ENCODE results near the gene NKX2-2. TPM values are rescaled to one million over a fixed set of nuclear protein-coding genes. Genes with fewer than 3 reads are reported as not detected.

The NKX2-2 gene
- total RNA-seq, 1 donor from 2014 or later: not detected

DNA sequence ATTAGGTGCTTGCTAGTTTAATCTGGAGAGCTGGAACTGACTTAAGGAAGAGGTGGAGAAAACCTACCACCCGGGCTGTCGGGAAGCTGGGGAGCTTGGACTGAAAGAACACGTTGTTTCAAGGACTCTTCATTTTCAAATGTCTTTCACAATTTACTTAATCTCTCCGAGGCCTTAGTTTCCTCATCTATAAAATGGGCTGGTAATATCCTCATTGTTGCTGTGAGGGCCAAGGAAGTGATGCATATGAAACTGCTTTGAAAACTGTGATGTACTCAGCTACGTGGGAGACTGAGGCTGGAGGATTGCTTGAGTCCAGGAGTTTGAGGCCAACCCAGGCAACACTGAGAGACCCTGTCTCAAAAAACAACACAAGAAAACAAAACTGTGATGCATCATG, 36.7 kb upstream of the NKX2-2 start:
- Histone ChIP-seq H2AFZ (ENCODE audit: low read depth, low read length) (no peak overlapping the region), H3K27me3 (ENCODE audit: insufficient read depth, low read length) (no peaks in the 10 kb centered on the region), H3K9ac (ENCODE audit: low read length) (no peak overlapping the region), H4K20me1 (ENCODE audit: insufficient read depth, low read length) (no peaks in the 10 kb centered on the region), H3K27ac (ENCODE audit: low read depth, low read length) (no peak overlapping the region), H3K4me2 (ENCODE audit: low read length) (no peak overlapping the region), H3K4me1 (ENCODE audit: insufficient read depth, low read length) (no peaks in the 10 kb centered on the region), H3K79me2 (ENCODE audit: insufficient read depth, low read length) (no peaks in the 10 kb centered on the region), H3K4me3 (ENCODE audit: insufficient read depth, low read depth, low read length) (no peak overlapping the region), H3K36me3 (ENCODE audit: insufficient read depth, low read length) (no peaks in the 10 kb centered on the region), H3K9me3 (ENCODE audit: insufficient read depth, low read depth, low read length) (no peaks in the 10 kb centered on the region)
- H3K36me3 Mint-ChIP-seq (ENCODE audit: low read depth, unreplicated experiment): no peaks in the 10 kb centered on the region
- no peaks in the 10 kb centered on the region for H3K4me1 Mint-ChIP-seq (ENCODE audit: low read depth, unreplicated experiment)
- H3K27me3 Mint-ChIP-seq (ENCODE audit: low read depth, unreplicated experiment): peaks cover 10% of the 10 kb centered on the region
- no peak overlapping the region for H3K4me3 Mint-ChIP-seq (ENCODE audit: unreplicated experiment)
- peaks cover 2% of the 10 kb centered on the region for H3K9me3 Mint-ChIP-seq (ENCODE audit: unreplicated experiment)
- no peak overlapping the region for H3K27ac Mint-ChIP-seq (ENCODE audit: unreplicated experiment)
- FAIRE-seq: no peak
- no peak for TF ChIP-seq EZH2 (IDR thresholded peaks at IDR 0.05; ENCODE audit: insufficient read depth, low read length)
- TF ChIP-seq, protein P1, sequence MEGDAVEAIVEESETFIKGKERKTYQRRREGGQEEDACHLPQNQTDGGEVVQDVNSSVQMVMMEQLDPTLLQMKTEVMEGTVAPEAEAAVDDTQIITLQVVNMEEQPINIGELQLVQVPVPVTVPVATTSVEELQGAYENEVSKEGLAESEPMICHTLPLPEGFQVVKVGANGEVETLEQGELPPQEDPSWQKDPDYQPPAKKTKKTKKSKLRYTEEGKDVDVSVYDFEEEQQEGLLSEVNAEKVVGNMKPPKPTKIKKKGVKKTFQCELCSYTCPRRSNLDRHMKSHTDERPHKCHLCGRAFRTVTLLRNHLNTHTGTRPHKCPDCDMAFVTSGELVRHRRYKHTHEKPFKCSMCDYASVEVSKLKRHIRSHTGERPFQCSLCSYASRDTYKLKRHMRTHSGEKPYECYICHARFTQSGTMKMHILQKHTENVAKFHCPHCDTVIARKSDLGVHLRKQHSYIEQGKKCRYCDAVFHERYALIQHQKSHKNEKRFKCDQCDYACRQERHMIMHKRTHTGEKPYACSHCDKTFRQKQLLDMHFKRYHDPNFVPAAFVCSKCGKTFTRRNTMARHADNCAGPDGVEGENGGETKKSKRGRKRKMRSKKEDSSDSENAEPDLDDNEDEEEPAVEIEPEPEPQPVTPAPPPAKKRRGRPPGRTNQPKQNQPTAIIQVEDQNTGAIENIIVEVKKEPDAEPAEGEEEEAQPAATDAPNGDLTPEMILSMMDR (IDR thresholded peaks at IDR 0.05; ENCODE audit: insufficient read depth, low read depth, low read length): no peak
- DNase-seq (ENCODE audit: low read depth): no peak

- FAIRE-seq (no peak), DNase-seq (ENCODE audit: low read depth) (no peak)
- Histone ChIP-seq H3K27me3 (ENCODE audit: insufficient read depth, low read length) (no peaks in the 10 kb centered on the region), H3K4me1 (ENCODE audit: insufficient read depth, low read length) (no peaks in the 10 kb centered on the region), H4K20me1 (ENCODE audit: insufficient read depth, low read length) (no peaks in the 10 kb centered on the region), H2AFZ (ENCODE audit: low read depth, low read length) (no peak overlapping the region), H3K27ac (ENCODE audit: low read depth, low read length) (no peak overlapping the region), H3K9ac (ENCODE audit: low read length) (no peak overlapping the region), H3K79me2 (ENCODE audit: insufficient read depth, low read length) (no peaks in the 10 kb centered on the region), H3K9me3 (ENCODE audit: insufficient read depth, low read depth, low read length) (no peaks in the 10 kb centered on the region), H3K36me3 (ENCODE audit: insufficient read depth, low read length) (no peaks in the 10 kb centered on the region), H3K4me3 (ENCODE audit: insufficient read depth, low read depth, low read length) (no peak overlapping the region), H3K4me2 (ENCODE audit: low read length) (no peak overlapping the region)
- H3K27ac Mint-ChIP-seq (ENCODE audit: unreplicated experiment): no peak overlapping the region
- H3K4me3 Mint-ChIP-seq (ENCODE audit: unreplicated experiment): no peak overlapping the region
- H3K27me3 Mint-ChIP-seq (ENCODE audit: low read depth, unreplicated experiment): peaks cover 7% of the 10 kb centered on the region
- peaks cover 5% of the 10 kb centered on the region for H3K9me3 Mint-ChIP-seq (ENCODE audit: unreplicated experiment)
- no peaks in the 10 kb centered on the region for H3K4me1 Mint-ChIP-seq (ENCODE audit: low read depth, unreplicated experiment)
- no peaks in the 10 kb centered on the region for H3K36me3 Mint-ChIP-seq (ENCODE audit: low read depth, unreplicated experiment)
- TF ChIP-seq EZH2 (IDR thresholded peaks at IDR 0.05; ENCODE audit: insufficient read depth, low read length): no peak
- TF ChIP-seq, protein P1 (IDR thresholded peaks at IDR 0.05; ENCODE audit: insufficient read depth, low read depth, low read length): no peak
Observed at GRCh38 chr20:21548390-21549035, 34.6 kb upstream of the NKX2-2 start.

DNA sequence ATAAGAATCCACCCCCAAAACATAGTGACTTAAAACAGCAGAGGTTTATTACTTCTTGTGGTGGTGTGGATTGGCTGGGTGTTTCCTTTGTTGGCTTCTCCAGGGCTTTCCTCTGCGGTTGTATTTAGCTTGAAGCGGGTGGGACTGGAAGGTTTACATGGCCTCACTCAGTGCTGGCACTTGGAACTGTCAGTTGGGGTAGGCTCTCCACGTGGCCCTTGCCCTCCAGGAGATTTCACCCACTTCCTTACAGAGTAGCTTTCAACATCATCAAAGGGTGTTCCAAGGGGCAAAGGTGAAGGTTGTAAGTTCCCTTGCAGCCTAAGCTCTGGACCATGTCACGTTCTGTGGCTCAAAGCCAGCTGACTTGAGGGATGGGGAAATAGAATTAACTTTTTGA, 32.5 kb upstream of the NKX2-2 start:
- H3K4me1 ChIP-seq (ENCODE audit: insufficient read depth, low read length): no peaks in the 10 kb centered on the region
- no peaks in the 10 kb centered on the region for H3K79me2 ChIP-seq (ENCODE audit: insufficient read depth, low read length)
- no peaks in the 10 kb centered on the region for H4K20me1 ChIP-seq (ENCODE audit: insufficient read depth, low read length)
- H3K4me3 Mint-ChIP-seq (ENCODE audit: unreplicated experiment): no peak overlapping the region
- no peak overlapping the region for H3K4me2 ChIP-seq (ENCODE audit: low read length)
- H3K4me1 Mint-ChIP-seq (ENCODE audit: low read depth, unreplicated experiment): no peaks in the 10 kb centered on the region
- H3K9me3 ChIP-seq (ENCODE audit: insufficient read depth, low read depth, low read length): peaks cover 4% of the 10 kb centered on the region
- no peaks in the 10 kb centered on the region for H3K36me3 ChIP-seq (ENCODE audit: insufficient read depth, low read length)
- H3K36me3 Mint-ChIP-seq (ENCODE audit: low read depth, unreplicated experiment): no peaks in the 10 kb centered on the region
- no peak overlapping the region for H2AFZ ChIP-seq (ENCODE audit: low read depth, low read length)
- no peak overlapping the region for H3K9ac ChIP-seq (ENCODE audit: low read length)
- no peak overlapping the region for H3K27ac Mint-ChIP-seq (ENCODE audit: unreplicated experiment)
- TF ChIP-seq, protein P1 (IDR thresholded peaks at IDR 0.05; ENCODE audit: insufficient read depth, low read depth, low read length): no peak
- no peak for TF ChIP-seq EZH2 (IDR thresholded peaks at IDR 0.05; ENCODE audit: insufficient read depth, low read length)
- peaks cover 3% of the 10 kb centered on the region for H3K9me3 Mint-ChIP-seq (ENCODE audit: unreplicated experiment)
- DNase-seq (ENCODE audit: low read depth): no peak
- H3K27me3 Mint-ChIP-seq (ENCODE audit: low read depth, unreplicated experiment): peaks cover 8% of the 10 kb centered on the region
- no peak overlapping the region for H3K27ac ChIP-seq (ENCODE audit: low read depth, low read length)
- no peak overlapping the region for H3K4me3 ChIP-seq (ENCODE audit: insufficient read depth, low read depth, low read length)
- H3K27me3 ChIP-seq (ENCODE audit: insufficient read depth, low read length): no peaks in the 10 kb centered on the region
- FAIRE-seq: no peak

Data from astrocyte (in vitro differentiated cells and primary cell).